GM23338 (cell line): ENCODE results near the gene HEY2. TPM values are rescaled to one million over a fixed set of nuclear protein-coding genes. Genes with fewer than 3 reads are reported as not detected.

Source experiments
- ATAC-seq: fragments of 200-7000 bp; cut with Tn5 transposase; 3 replicates; pipeline ENCODE4 v1.9.1; 2020
- DNase-seq: peaks from one replicate; pipeline ENCODE4 v3.0.0-alpha.2; 2015; ENCODE audit warnings: low spot score
- H2AFZ ChIP-seq: fragments of 200-600 bp; sonication (generic); 2 replicates; pipeline ENCODE4 v1.8.0; 2016; ENCODE audit warnings: antibody characterized with exemption, mild to moderate bottlenecking, moderate library complexity
- H3F3A ChIP-seq: fragments of 200-600 bp; sonication (generic); replicated peaks from 2 replicates; pipeline ENCODE4 v1.8.0; 2017; ENCODE audit warnings: antibody characterized with exemption, mixed run types, low read depth
- H3K27ac ChIP-seq: fragments of 200-600 bp; sonication (generic); 2 replicates; pipeline ENCODE4 v1.6.1; 2016; ENCODE audit warnings: low read depth
- H3K27me3 ChIP-seq: fragments of 200-600 bp; sonication (generic); 2 replicates; pipeline ENCODE4 v1.8.0; 2016; ENCODE audit warnings: mild to moderate bottlenecking, mixed run types, moderate library complexity; ENCODE audit not compliant: insufficient read depth
- H3K36me3 ChIP-seq: fragments of 200-600 bp; sonication (generic); 2 replicates; pipeline ENCODE4 v1.8.0; 2016; ENCODE audit warnings: mild to moderate bottlenecking; ENCODE audit not compliant: insufficient read depth
- H3K4me1 ChIP-seq: fragments of 200-600 bp; sonication (generic); 2 replicates; pipeline ENCODE4 v1.8.0; 2016; ENCODE audit warnings: mild to moderate bottlenecking, moderate library complexity; ENCODE audit not compliant: insufficient read depth
- H3K4me2 ChIP-seq: fragments of 200-600 bp; sonication (generic); 2 replicates; pipeline ENCODE4 v1.7.1; 2017; ENCODE audit warnings: mixed run types
- H3K4me3 ChIP-seq: fragments of 200-600 bp; sonication (generic); 2 replicates; pipeline ENCODE4 v1.6.1; 2016; ENCODE audit warnings: mixed run types
- H3K79me2 ChIP-seq: fragments of 200-600 bp; sonication (generic); replicated peaks from 2 replicates; pipeline ENCODE4 v1.8.0; 2017; ENCODE audit warnings: mild to moderate bottlenecking; ENCODE audit not compliant: insufficient read depth
- H3K9me2 ChIP-seq: fragments of 200-600 bp; sonication (generic); 2 replicates; pipeline ENCODE4 v1.8.0; 2017; ENCODE audit not compliant: insufficient read depth
- H4K20me1 ChIP-seq: fragments of 200-600 bp; sonication (generic); replicated peaks from 2 replicates; pipeline ENCODE4 v1.8.0; 2017; ENCODE audit warnings: mild to moderate bottlenecking; ENCODE audit not compliant: insufficient read depth
- H3K27ac Mint-ChIP-seq: 2 replicates; pipeline ENCODE4 v1.8.0; 2020; ENCODE audit warnings: inconsistent platforms, mild to moderate bottlenecking, moderate library complexity, mixed read lengths
- H3K27me3 Mint-ChIP-seq: 3 replicates; pipeline ENCODE4 v1.8.0; 2022; ENCODE audit warnings: low read depth, mild to moderate bottlenecking, moderate library complexity, mixed read lengths, inconsistent platforms; ENCODE audit not compliant: insufficient read depth, poor library complexity
- H3K36me3 Mint-ChIP-seq: 3 replicates; pipeline ENCODE4 v1.8.0; 2021; ENCODE audit warnings: low read depth, mild to moderate bottlenecking, inconsistent platforms, moderate library complexity, mixed read lengths
- H3K4me1 Mint-ChIP-seq: 3 replicates; pipeline ENCODE4 v1.8.0; 2020; ENCODE audit warnings: mild to moderate bottlenecking, inconsistent platforms, mixed read lengths
- H3K4me3 Mint-ChIP-seq: 3 replicates; pipeline ENCODE4 v1.8.0; 2021; ENCODE audit warnings: moderate library complexity, mild to moderate bottlenecking, inconsistent platforms, mixed read lengths
- H3K9me3 Mint-ChIP-seq: 3 replicates; pipeline ENCODE4 v1.8.0; 2020; ENCODE audit warnings: moderate library complexity, mild to moderate bottlenecking, inconsistent platforms, mixed read lengths
- CREB1 ChIP-seq: fragments of 250-450 bp; sonication (Bioruptor Pico); IDR thresholded peaks from 2 replicates; pipeline ENCODE4 v1.5.0; 2020; ENCODE audit warnings: low read depth, mild to moderate bottlenecking, moderate library complexity
- CTCF ChIP-seq, 2 experiments: fragments of 200-600 bp in 1 of 2; sonication (generic) in 1 of 2; conservative IDR thresholded peaks; 2 replicates each; pipeline versions ENCODE4 v1.5.1 to v1.6.1; 2016 to 2017; ENCODE audit warnings: antibody characterized with exemption in 2 of 2, low read depth in 2 of 2, mild to moderate bottlenecking in 2 of 2, moderate library complexity in 1 of 2
- POLR2AphosphoS5 ChIP-seq: IDR thresholded peaks from 2 replicates; pipeline ENCODE4 v1.6.1; 2016; ENCODE audit warnings: antibody characterized with exemption, low read depth
- ZNF331 ChIP-seq: fragments of 250-450 bp; sonication (Bioruptor Pico); IDR thresholded peaks from 2 replicates; pipeline ENCODE4 v1.5.0; 2020; ENCODE audit warnings: low read depth, mild to moderate bottlenecking, moderate library complexity
- ZNF462 ChIP-seq: fragments of 250-450 bp; sonication (Bioruptor Pico); IDR thresholded peaks from 2 replicates; pipeline ENCODE4 v1.5.0; 2020; ENCODE audit warnings: mild to moderate bottlenecking, moderate library complexity
- polyA plus RNA-seq: library from polyadenylated mRNA; unstranded; fragments of >200 nt; fragmentation: Nextera tagmentation; extraction: Ambion mirVana; gene quantifications from 2 replicates; pipeline ENCODE4 v1.2.1, GENCODE V29; 2016
- total RNA-seq: library from RNA; depleted of rRNA; stranded (reverse); fragments of >200 nt; shearing (Covaris generic); gene quantifications from 2 replicates; pipeline ENCODE4 v1.2.3, GENCODE V29; 2014
- TF ChIP-seq, protein P1 (sequence below): IDR thresholded peaks from 2 replicates; pipeline ENCODE4 v1.6.1; 2016; ENCODE audit warnings: antibody characterized with exemption

HEY2 gene
- total and polyA plus RNA-seq, 2 experiments from 2014 or later: 4.3 to 8.5 TPM

GRCh38 chr6:125747589-125748405 lies 1.6 kb upstream of the HEY2 start:
- H3K4me1 Mint-ChIP-seq: peaks cover 58% of the 10 kb centered on the region
- no peak overlapping the region for H3K27ac Mint-ChIP-seq

More at GRCh38 chr6:125747589-125748405, 1.6 kb upstream of the HEY2 start:
- no peak overlapping the region for H3K27ac ChIP-seq
- H3K27me3 ChIP-seq: peaks cover 32% of the 10 kb centered on the region
- Mint-ChIP-seq H3K36me3 (no peaks in the 10 kb centered on the region; the same call in 1 of the 3 replicates), H3K4me3 (peak overlapping the region; percentile 83), H3K27me3 (peaks cover 32% of the 10 kb centered on the region), H3K9me3 (no peaks in the 10 kb centered on the region; the same call in 2 of the 3 replicates)
- peak overlapping the region; percentile 66 for H3K4me3 ChIP-seq
- peaks cover 50% of the 10 kb centered on the region for H3K4me1 ChIP-seq
- DNase-seq (peak; percentile 72), ATAC-seq (peak; percentile 26)
- H3K9me2 ChIP-seq: no peaks in the 10 kb centered on the region
- no peak overlapping the region for H2AFZ ChIP-seq
- peaks cover 24% of the 10 kb centered on the region for H3F3A ChIP-seq
- TF ChIP-seq ZNF331 (CRISPR knock-in tag): no peak
- TF ChIP-seq, protein P1, sequence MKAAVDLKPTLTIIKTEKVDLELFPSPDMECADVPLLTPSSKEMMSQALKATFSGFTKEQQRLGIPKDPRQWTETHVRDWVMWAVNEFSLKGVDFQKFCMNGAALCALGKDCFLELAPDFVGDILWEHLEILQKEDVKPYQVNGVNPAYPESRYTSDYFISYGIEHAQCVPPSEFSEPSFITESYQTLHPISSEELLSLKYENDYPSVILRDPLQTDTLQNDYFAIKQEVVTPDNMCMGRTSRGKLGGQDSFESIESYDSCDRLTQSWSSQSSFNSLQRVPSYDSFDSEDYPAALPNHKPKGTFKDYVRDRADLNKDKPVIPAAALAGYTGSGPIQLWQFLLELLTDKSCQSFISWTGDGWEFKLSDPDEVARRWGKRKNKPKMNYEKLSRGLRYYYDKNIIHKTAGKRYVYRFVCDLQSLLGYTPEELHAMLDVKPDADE: no peak
- no peak for TF ChIP-seq ZNF462 (CRISPR knock-in tag)
- TF ChIP-seq CTCF (conservative IDR thresholded peaks at IDR 0.05; ENCODE audit: low read depth in 2 of 2): no peak
- no peak for TF ChIP-seq CREB1 (CRISPR knock-in tag)
- no peak; the same call in 1 of the 2 replicates for TF ChIP-seq POLR2AphosphoS5
- H4K20me1 ChIP-seq: no peaks in the 10 kb centered on the region
- H3K4me2 ChIP-seq: peak overlapping the region; percentile 86
- H3K79me2 ChIP-seq: peaks cover 19% of the 10 kb centered on the region
- H3K36me3 ChIP-seq: no peaks in the 10 kb centered on the region
